Gastrocnemius medialis (tissue), 4 donors: ENCODE measurements around the gene PACSIN1.

Experiments used
- CTCF ChIP-seq, 5 experiments: fragments of 450-650 bp in 3 of 5; fragments of 200-600 bp in 2 of 5; sonication (generic) in 2 of 5; IDR thresholded peaks in 4 of 5; conservative IDR thresholded peaks in 1 of 5; 1 replicate in 4 of 5; 2 replicates in 1 of 5; pipeline ENCODE4 v1.5.1; 2016 to 2019; ENCODE audit warnings: antibody characterized with exemption in 5 of 5, mild to moderate bottlenecking in 3 of 5, moderate library complexity in 3 of 5
- POLR2A ChIP-seq, 2 donors: fragments of 450-650 bp; IDR thresholded peaks; one replicate each; pipeline ENCODE4 v1.6.1; 2017; ENCODE audit warnings: antibody characterized with exemption in 2 of 2, mild to moderate bottlenecking in 2 of 2, moderate library complexity in 2 of 2

GRCh38 chr6:34543421-34543820 lies 77.5 kb downstream of the PACSIN1 start:
- TF ChIP-seq POLR2A (IDR thresholded peaks at IDR 0.05) (no peak), CTCF (IDR thresholded peaks at IDR 0.05 in 4 of 5, conservative IDR thresholded peaks at IDR 0.05 in 1 of 5) (no peak)
